CD4-positive, alpha-beta T cell treated with Interleukin-17A for 4 hours (primary cell): ENCODE measurements around the gene FOXN4.

Experiments used
- DNase-seq: peaks from one replicate; pipeline ENCODE4 v3.0.0-alpha.2; 2020; ENCODE audit warnings: mixed read lengths

Gene FOXN4

GRCh38 chr12:109279525-109279924, 29.6 kb downstream of the FOXN4 start:
- no peak for DNase-seq

GRCh38 chr12:109278912-109279311, 30.2 kb downstream of the FOXN4 start:
- DNase-seq = no peak

- no peak for DNase-seq
These were observed 31.0 kb downstream of the FOXN4 start for GRCh38 chr12:109277899-109278762.

GRCh38 chr12:109277255-109277898, 31.7 kb downstream of the FOXN4 start:
- DNase-seq = no peak

- no peak for DNase-seq
These were observed 32.9 kb downstream of the FOXN4 start for GRCh38 chr12:109276160-109276559.

GRCh38 chr12:109275173-109275572, 33.9 kb downstream of the FOXN4 start:
- no peak for DNase-seq

GRCh38 chr12:109274381-109274780, 34.7 kb downstream of the FOXN4 start:
- no peak for DNase-seq

GRCh38 chr12:109273354-109273753, 35.7 kb downstream of the FOXN4 start:
- DNase-seq = no peak

- no peak for DNase-seq
These were observed 37.7 kb downstream of the FOXN4 start for GRCh38 chr12:109271418-109271817.

GRCh38 chr12:109270494-109270893, 38.6 kb downstream of the FOXN4 start:
- DNase-seq = no peak

GRCh38 chr12:109269428-109269827, 39.7 kb downstream of the FOXN4 start:
- no peak for DNase-seq

GRCh38 chr12:109268896-109269295, 40.2 kb downstream of the FOXN4 start:
- DNase-seq = no peak

GRCh38 chr12:109267361-109267760, 41.7 kb downstream of the FOXN4 start:
- no peak for DNase-seq

GRCh38 chr12:109266106-109266879, 42.8 kb downstream of the FOXN4 start:
- DNase-seq = no peak

GRCh38 chr12:109264943-109265650, 44.0 kb downstream of the FOXN4 start:
- no peak for DNase-seq

- peak; percentile 32 for DNase-seq
These were observed 44.8 kb downstream of the FOXN4 start for GRCh38 chr12:109264095-109264942.

GRCh38 chr12:109263439-109263838, 45.6 kb downstream of the FOXN4 start:
- no peak for DNase-seq

- DNase-seq = no peak
These were observed 47.1 kb downstream of the FOXN4 start for GRCh38 chr12:109261939-109262338.

GRCh38 chr12:109261087-109261486, 48.0 kb downstream of the FOXN4 start:
- DNase-seq = no peak

- no peak for DNase-seq
These were observed 49.6 kb downstream of the FOXN4 start for GRCh38 chr12:109259545-109259895.

GRCh38 chr12:109258607-109259544, 50.2 kb downstream of the FOXN4 start:
- DNase-seq = no peak
